MCF 10A (cell line): ENCODE measurements around the gene HS2ST1. TPM values are rescaled to one million over a fixed set of nuclear protein-coding genes. Genes with fewer than 3 reads are reported as not detected.
"Not testable (repeated sequence)": the region's sequence is repeated elsewhere in the genome, so short reads cannot be mapped to it uniquely, and the experiment has no call there.

Source experiments
- BruUV-seq: library from RNA; stranded (reverse); fragments of 400-500 nt; replicated peaks from 2 replicates; lab custom pipeline; 2021; lab: Mats Ljungman, UMichigan
- CTCF ChIA-PET: fragments of 300-600 bp; sonication (Branson Sonifier 250); formaldehyde crosslinking; extraction: SDS; loops from one replicate; lab custom pipeline; 2021; ENCODE audit warnings: antibody characterized with exemption, inconsistent platforms; lab: Yijun Ruan, JAX
- POLR2A ChIA-PET: fragments of 300-600, 350-650 bp; sonication (Branson Sonifier 250); formaldehyde crosslinking; extraction: SDS; loops from one replicate; lab custom pipeline; 2020; ENCODE audit warnings: antibody characterized with exemption, inconsistent platforms; lab: Yijun Ruan, JAX
- DNase-seq: peaks from one replicate; pipeline ENCODE4 v3.0.0-alpha.2; 2018; ENCODE audit not compliant: unreplicated experiment
- H3K27ac Mint-ChIP-seq: one replicate; pipeline ENCODE4 v1.8.0; 2022; ENCODE audit warnings: mild to moderate bottlenecking, low read depth, mixed read lengths; ENCODE audit not compliant: unreplicated experiment
- H3K27me3 Mint-ChIP-seq: one replicate; pipeline ENCODE4 v1.8.0; 2022; ENCODE audit warnings: mixed read lengths; ENCODE audit not compliant: insufficient read depth, unreplicated experiment
- H3K36me3 Mint-ChIP-seq: one replicate; pipeline ENCODE4 v1.8.0; 2022; ENCODE audit warnings: mild to moderate bottlenecking, moderate library complexity, mixed read lengths; ENCODE audit not compliant: insufficient read depth, unreplicated experiment
- H3K4me1 Mint-ChIP-seq: one replicate; pipeline ENCODE4 v1.8.0; 2022; ENCODE audit warnings: mixed read lengths; ENCODE audit not compliant: insufficient read depth, unreplicated experiment
- H3K4me3 Mint-ChIP-seq: one replicate; pipeline ENCODE4 v1.8.0; 2022; ENCODE audit warnings: mild to moderate bottlenecking, moderate library complexity, mixed read lengths; ENCODE audit not compliant: unreplicated experiment
- H3K9me3 Mint-ChIP-seq: one replicate; pipeline ENCODE4 v1.8.0; 2022; ENCODE audit warnings: mixed read lengths; ENCODE audit not compliant: unreplicated experiment
- CTCF ChIP-seq: fragments of 200-600 bp; IDR thresholded peaks from one replicate; pipeline ENCODE4 v1.8.0; 2022; ENCODE audit warnings: antibody characterized with exemption, mild to moderate bottlenecking; ENCODE audit not compliant: unreplicated experiment
- intact Hi-C: fragments of 100-400 bp; cut with micrococcal nuclease; formaldehyde crosslinking; loops from 2 replicates; pipeline ENCODE4 v1.14.1; 2022
- total RNA-seq: library from RNA; stranded (reverse); gene quantifications from 2 replicates; pipeline ENCODE4 v1.2.3, GENCODE V29; 2022

HS2ST1 gene
- total RNA-seq, 1 experiment from 2014 or later = 20.4 TPM

DNA sequence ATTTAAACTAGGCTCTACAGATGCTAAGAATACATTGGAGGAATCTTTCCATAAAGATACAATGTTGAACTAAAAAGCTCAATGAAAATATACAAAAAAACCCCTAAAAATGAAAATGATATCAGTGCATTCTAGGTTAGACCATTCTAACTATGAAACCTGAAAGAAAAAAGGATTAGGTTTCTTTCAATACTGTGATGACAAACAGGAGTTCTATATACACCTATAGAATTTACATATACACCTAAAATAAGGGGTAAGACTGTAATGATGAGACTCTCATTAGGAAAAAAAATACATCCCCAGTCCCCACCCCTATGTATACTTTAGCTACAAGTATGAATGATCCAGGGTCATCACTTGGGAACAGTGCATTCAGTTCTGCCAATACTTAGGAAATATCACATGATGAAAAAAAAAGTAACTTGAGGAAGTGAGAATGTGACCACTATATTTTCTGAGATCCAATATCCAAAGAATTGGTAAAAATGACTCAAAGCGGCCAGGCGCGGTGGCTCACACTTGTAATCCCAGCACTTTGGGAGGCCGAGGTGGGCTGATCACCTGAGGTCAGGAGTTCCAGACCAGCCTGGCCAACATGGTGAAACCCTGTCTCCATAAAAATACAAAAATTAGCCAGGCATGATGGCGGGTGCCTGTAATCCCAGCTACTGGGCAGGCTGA lies 26.8 kb upstream of the HS2ST1 start:
- no peak for TF ChIP-seq CTCF
- intact Hi-C loops = no loop called here
- H3K27me3 Mint-ChIP-seq = no peaks in the 10 kb centered on the region
- H3K27ac Mint-ChIP-seq = no peak overlapping the region
- no peak for DNase-seq
- H3K9me3 Mint-ChIP-seq = no peaks in the 10 kb centered on the region
- CTCF ChIA-PET = no interaction called here
- no peak overlapping the region for H3K4me3 Mint-ChIP-seq
- POLR2A ChIA-PET = no interaction called here
- peaks cover 6% of the 10 kb centered on the region for H3K36me3 Mint-ChIP-seq
- no peaks in the 10 kb centered on the region for H3K4me1 Mint-ChIP-seq
- no TSS peak for BruUV-seq

- Mint-ChIP-seq H3K4me3 (no peak overlapping the region), H3K27ac (no peak overlapping the region), H3K4me1 (no peaks in the 10 kb centered on the region), H3K36me3 (peaks cover 6% of the 10 kb centered on the region), H3K27me3 (no peaks in the 10 kb centered on the region), H3K9me3 (no peaks in the 10 kb centered on the region)
- intact Hi-C loops = no loop called here
- BruUV-seq = no TSS peak
- DNase-seq = no peak
- POLR2A ChIA-PET = interaction anchor here (1.0 kb wide), 1 partner anchor 26 kb away, joined by 4 read pairs; the partner anchor contains the start of gene SELENOF
- TF ChIP-seq CTCF = no peak
- CTCF ChIA-PET = interaction anchor here (0.6 kb wide), 1 partner anchor 25 kb away, joined by 4 read pairs; no protein-coding TSS in a partner anchor
Measured at GRCh38 chr1:86888327-86888726, 26.1 kb upstream of the HS2ST1 start.

GRCh38 chr1:86899401-86899800 lies 15.0 kb upstream of the HS2ST1 start:
- H3K9me3 Mint-ChIP-seq, CTCF ChIA-PET, intact Hi-C loops, DNase-seq, H3K4me3 Mint-ChIP-seq, BruUV-seq, POLR2A ChIA-PET, H3K27ac Mint-ChIP-seq, H3K27me3 Mint-ChIP-seq, H3K4me1 Mint-ChIP-seq: not testable (repeated sequence)
- peaks cover 50% of the 10 kb centered on the region for H3K36me3 Mint-ChIP-seq

- H3K9me3 Mint-ChIP-seq = no peaks in the 10 kb centered on the region
- peaks cover 55% of the 10 kb centered on the region for H3K36me3 Mint-ChIP-seq
- H3K4me1 Mint-ChIP-seq = peaks cover 18% of the 10 kb centered on the region
Measured at GRCh38 chr1:86905875-86906274, 8.6 kb upstream of the HS2ST1 start.

More at GRCh38 chr1:86905875-86906274, 8.6 kb upstream of the HS2ST1 start:
- no peak for TF ChIP-seq CTCF
- no TSS peak for BruUV-seq
- H3K27ac Mint-ChIP-seq = no peak overlapping the region
- H3K4me3 Mint-ChIP-seq = no peak overlapping the region
- no peaks in the 10 kb centered on the region for H3K27me3 Mint-ChIP-seq
- ChIA-PET CTCF (interaction anchor here (0.9 kb wide), 1 partner anchor 21 kb away, joined by 4 read pairs; no protein-coding TSS in a partner anchor), POLR2A (interaction anchor here (3.4 kb wide), 1 partner anchor 8 kb away, joined by 31 read pairs; the partner anchor contains the start of genes HS2ST1 and SELENOF)
- no peak for DNase-seq
- intact Hi-C loops = no loop called here
